ENCODE data around the gene NPM3.

The NPM3 gene

GRCh38 chr10:101749047-101750016, 33.9 kb downstream of the NPM3 start:
- DNase-seq: no peak

DNA sequence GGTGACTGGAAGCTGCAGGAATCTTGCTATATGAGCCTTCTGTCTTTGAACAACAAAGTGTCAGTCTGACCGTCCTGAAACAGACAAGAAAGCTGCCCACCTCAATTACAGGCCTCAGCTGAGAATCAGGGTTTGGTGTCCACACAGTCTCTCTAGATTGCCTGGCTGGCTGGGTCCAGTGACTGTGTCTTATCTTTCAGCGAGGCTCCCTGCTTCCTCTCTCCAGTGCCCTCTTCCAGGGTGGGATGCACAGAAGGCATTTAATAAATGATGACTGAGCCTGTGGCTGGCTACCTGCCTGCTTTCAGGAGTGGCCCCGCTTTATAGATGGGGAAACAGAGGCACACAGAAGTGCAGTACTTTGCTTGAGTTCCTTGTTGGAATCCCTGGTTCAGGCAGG, 34.8 kb downstream of the NPM3 start:
- no peak for DNase-seq

DNA sequence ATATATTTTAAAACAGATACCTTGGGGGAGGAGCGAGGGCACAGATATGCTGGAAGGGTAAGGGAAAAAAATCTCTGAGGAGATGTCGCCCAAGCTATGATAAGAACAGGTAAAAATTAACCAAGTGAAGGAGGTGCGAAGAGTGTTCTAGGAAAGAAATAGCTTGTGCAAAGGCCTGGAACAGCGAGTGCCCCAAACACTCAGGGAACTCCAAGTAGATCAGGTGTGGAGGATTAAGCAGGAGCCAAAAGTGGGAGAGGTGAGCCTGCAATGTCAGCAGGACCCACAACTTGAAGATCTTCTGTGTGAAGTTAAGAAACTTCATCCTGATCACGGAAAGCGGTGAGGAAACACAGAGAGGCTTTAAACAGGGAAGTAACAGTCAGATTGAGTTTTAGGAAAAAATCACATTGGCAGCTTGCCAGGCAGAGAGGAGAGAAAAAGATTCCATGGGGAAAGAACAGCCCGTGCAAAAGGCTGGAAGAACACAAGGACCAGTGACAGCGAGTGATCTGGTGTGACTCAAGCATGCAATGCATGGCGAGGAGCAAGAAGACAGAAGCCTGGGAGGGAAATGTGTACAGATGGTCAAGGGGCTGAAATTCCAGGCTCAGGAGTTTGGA, 38.1 kb downstream of the NPM3 start:
- no peak for DNase-seq

- DNase-seq: no peak
These were observed 39.0 kb downstream of the NPM3 start for GRCh38 chr10:101744267-101744666.

GRCh38 chr10:101741938-101742337, 41.3 kb downstream of the NPM3 start:
- DNase-seq: no peak

DNA sequence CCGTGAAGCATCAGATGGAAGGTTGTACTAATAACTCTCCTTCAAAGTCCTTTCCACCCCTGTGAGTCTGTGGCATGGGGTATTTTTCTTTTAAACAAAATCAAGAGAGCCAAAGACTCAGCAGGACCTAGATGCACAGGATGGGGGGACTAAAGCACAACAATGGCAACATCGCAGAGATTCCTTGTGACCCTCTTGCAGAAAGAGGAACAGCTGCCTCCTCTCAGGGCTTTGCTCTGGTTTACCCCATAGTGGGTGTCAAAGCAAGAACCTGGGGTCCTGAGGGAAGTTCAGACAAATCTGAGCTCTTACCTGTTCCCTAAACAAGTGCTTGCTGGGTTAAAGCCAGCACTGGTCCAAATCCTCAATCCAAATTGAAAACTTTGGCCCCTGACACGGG, 46.6 kb downstream of the NPM3 start:
- DNase-seq: no peak

- no peak for DNase-seq
These were observed 51.1 kb downstream of the NPM3 start for GRCh38 chr10:101732096-101732495.

Measured in CD4-positive, alpha-beta T cell treated with Interleukin-1 beta for 1 hour (primary cell).